ENCODE measurements around the gene FGFR2. TPM values are rescaled to one million over a fixed set of nuclear protein-coding genes. Genes with fewer than 3 reads are reported as not detected.

FGFR2 gene
- total RNA-seq, 1 donor from 2014 or later = 11.8 TPM

DNA sequence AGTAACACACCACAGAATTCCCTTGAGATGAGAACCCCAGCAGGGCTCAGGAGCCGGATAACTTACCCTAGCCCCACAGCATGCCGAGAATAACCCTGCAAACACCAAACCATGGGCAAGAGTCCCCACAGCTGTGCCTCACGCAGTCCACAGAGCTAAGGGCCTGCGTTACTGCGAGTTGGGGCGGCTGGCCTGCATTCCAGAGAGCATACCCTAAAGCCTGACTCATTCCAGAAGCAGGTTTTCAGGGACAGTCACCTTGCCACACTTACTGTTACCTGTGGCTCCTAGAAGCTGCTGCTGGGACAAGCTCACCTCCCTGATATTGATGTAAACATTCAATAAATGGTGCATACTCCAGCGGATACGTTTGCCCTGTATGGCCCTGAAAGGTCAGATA lies 18.6 kb downstream of the FGFR2 start:
- Mint-ChIP-seq H3K9me3 (ENCODE audit: unreplicated experiment) (no peaks in the 10 kb centered on the region), H3K4me1 (ENCODE audit: low read depth, unreplicated experiment) (peaks cover 33% of the 10 kb centered on the region), H3K36me3 (ENCODE audit: low read depth, unreplicated experiment) (peaks cover 2% of the 10 kb centered on the region), H3K4me3 (ENCODE audit: unreplicated experiment) (no peak overlapping the region), H3K27me3 (ENCODE audit: low read depth, unreplicated experiment) (no peaks in the 10 kb centered on the region), H3K27ac (ENCODE audit: unreplicated experiment) (peak overlapping the region; percentile 20)
- Histone ChIP-seq H3K4me1 (ENCODE audit: insufficient read depth, low read length) (no peaks in the 10 kb centered on the region), H3K27me3 (ENCODE audit: insufficient read depth, low read length) (no peaks in the 10 kb centered on the region), H2AFZ (ENCODE audit: low read depth, low read length) (no peak overlapping the region), H4K20me1 (ENCODE audit: insufficient read depth, low read length) (no peaks in the 10 kb centered on the region), H3K9me3 (ENCODE audit: insufficient read depth, low read depth, low read length) (no peaks in the 10 kb centered on the region), H3K79me2 (ENCODE audit: insufficient read depth, low read length) (no peaks in the 10 kb centered on the region), H3K4me2 (ENCODE audit: low read length) (no peak overlapping the region), H3K27ac (ENCODE audit: low read depth, low read length) (no peak overlapping the region), H3K36me3 (ENCODE audit: insufficient read depth, low read length) (no peaks in the 10 kb centered on the region), H3K9ac (ENCODE audit: low read length) (no peak overlapping the region), H3K4me3 (ENCODE audit: insufficient read depth, low read depth, low read length) (no peak overlapping the region)
- FAIRE-seq = no peak
- no peak for DNase-seq (ENCODE audit: low read depth)
- TF ChIP-seq, protein P1, sequence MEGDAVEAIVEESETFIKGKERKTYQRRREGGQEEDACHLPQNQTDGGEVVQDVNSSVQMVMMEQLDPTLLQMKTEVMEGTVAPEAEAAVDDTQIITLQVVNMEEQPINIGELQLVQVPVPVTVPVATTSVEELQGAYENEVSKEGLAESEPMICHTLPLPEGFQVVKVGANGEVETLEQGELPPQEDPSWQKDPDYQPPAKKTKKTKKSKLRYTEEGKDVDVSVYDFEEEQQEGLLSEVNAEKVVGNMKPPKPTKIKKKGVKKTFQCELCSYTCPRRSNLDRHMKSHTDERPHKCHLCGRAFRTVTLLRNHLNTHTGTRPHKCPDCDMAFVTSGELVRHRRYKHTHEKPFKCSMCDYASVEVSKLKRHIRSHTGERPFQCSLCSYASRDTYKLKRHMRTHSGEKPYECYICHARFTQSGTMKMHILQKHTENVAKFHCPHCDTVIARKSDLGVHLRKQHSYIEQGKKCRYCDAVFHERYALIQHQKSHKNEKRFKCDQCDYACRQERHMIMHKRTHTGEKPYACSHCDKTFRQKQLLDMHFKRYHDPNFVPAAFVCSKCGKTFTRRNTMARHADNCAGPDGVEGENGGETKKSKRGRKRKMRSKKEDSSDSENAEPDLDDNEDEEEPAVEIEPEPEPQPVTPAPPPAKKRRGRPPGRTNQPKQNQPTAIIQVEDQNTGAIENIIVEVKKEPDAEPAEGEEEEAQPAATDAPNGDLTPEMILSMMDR (IDR thresholded peaks at IDR 0.05; ENCODE audit: insufficient read depth, low read depth, low read length) = no peak
- TF ChIP-seq EZH2 (IDR thresholded peaks at IDR 0.05; ENCODE audit: insufficient read depth, low read length) = no peak

DNA sequence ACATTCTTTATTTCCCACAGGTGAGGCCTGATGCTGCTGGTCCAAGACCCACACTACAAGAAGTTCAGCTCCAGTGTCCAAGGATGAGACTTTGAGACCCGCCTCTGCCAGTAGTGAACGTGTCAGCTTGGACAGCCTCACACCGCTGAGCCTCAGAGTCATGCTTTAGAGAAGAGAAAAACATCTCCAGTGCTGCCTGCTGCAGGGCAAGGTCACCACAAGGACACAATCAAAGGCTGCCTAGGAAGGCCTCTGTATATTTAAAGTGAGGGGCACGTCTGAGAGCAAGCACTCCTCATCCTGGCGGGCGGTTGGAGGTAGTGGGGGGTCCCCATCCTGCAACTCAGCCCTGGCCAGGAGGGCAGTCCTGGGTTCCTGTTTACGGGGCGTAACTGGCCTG lies 19.3 kb downstream of the FGFR2 start:
- H3K36me3 Mint-ChIP-seq (ENCODE audit: low read depth, unreplicated experiment) = peaks cover 2% of the 10 kb centered on the region
- Histone ChIP-seq H2AFZ (ENCODE audit: low read depth, low read length) (no peak overlapping the region), H4K20me1 (ENCODE audit: insufficient read depth, low read length) (no peaks in the 10 kb centered on the region), H3K9me3 (ENCODE audit: insufficient read depth, low read depth, low read length) (no peaks in the 10 kb centered on the region), H3K36me3 (ENCODE audit: insufficient read depth, low read length) (no peaks in the 10 kb centered on the region), H3K4me1 (ENCODE audit: insufficient read depth, low read length) (no peaks in the 10 kb centered on the region), H3K9ac (ENCODE audit: low read length) (no peak overlapping the region), H3K27me3 (ENCODE audit: insufficient read depth, low read length) (no peaks in the 10 kb centered on the region), H3K4me3 (ENCODE audit: insufficient read depth, low read depth, low read length) (no peak overlapping the region), H3K27ac (ENCODE audit: low read depth, low read length) (no peak overlapping the region), H3K79me2 (ENCODE audit: insufficient read depth, low read length) (no peaks in the 10 kb centered on the region), H3K4me2 (ENCODE audit: low read length) (no peak overlapping the region)
- peaks cover 36% of the 10 kb centered on the region for H3K4me1 Mint-ChIP-seq (ENCODE audit: low read depth, unreplicated experiment)
- FAIRE-seq (no peak), DNase-seq (ENCODE audit: low read depth) (no peak)
- no peak overlapping the region for H3K4me3 Mint-ChIP-seq (ENCODE audit: unreplicated experiment)
- H3K27me3 Mint-ChIP-seq (ENCODE audit: low read depth, unreplicated experiment) = no peaks in the 10 kb centered on the region
- no peak for TF ChIP-seq EZH2 (IDR thresholded peaks at IDR 0.05; ENCODE audit: insufficient read depth, low read length)
- TF ChIP-seq, protein P1 (IDR thresholded peaks at IDR 0.05; ENCODE audit: insufficient read depth, low read depth, low read length) = no peak
- H3K27ac Mint-ChIP-seq (ENCODE audit: unreplicated experiment) = no peak overlapping the region
- H3K9me3 Mint-ChIP-seq (ENCODE audit: unreplicated experiment) = no peaks in the 10 kb centered on the region

DNA sequence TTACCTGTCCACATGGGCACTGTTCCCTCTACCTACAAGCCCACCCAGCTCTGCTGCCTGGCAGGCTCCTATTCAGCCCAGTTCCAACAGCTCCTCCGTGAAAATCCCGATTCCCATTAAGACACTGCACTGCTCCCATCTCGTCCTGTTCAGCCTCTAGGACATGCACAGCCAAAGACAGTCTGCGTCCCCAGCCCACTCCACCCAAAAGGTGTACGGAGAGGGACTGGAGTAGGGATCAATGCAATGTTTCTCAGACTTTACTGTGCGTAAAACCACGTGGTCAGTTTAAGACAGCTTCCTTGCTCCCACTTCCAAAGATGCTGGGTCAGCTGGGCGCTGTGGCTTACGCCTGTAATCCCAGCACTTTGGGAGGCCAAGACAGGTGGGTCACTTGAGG lies 19.9 kb downstream of the FGFR2 start:
- Histone ChIP-seq H3K79me2 (ENCODE audit: insufficient read depth, low read length) (no peaks in the 10 kb centered on the region), H3K27me3 (ENCODE audit: insufficient read depth, low read length) (no peaks in the 10 kb centered on the region), H3K4me3 (ENCODE audit: insufficient read depth, low read depth, low read length) (no peak overlapping the region), H3K9ac (ENCODE audit: low read length) (no peak overlapping the region), H4K20me1 (ENCODE audit: insufficient read depth, low read length) (no peaks in the 10 kb centered on the region), H3K4me2 (ENCODE audit: low read length) (no peak overlapping the region), H3K36me3 (ENCODE audit: insufficient read depth, low read length) (no peaks in the 10 kb centered on the region), H3K27ac (ENCODE audit: low read depth, low read length) (no peak overlapping the region), H2AFZ (ENCODE audit: low read depth, low read length) (no peak overlapping the region), H3K4me1 (ENCODE audit: insufficient read depth, low read length) (no peaks in the 10 kb centered on the region), H3K9me3 (ENCODE audit: insufficient read depth, low read depth, low read length) (no peaks in the 10 kb centered on the region)
- H3K27ac Mint-ChIP-seq (ENCODE audit: unreplicated experiment) = peak overlapping the region; percentile 35
- TF ChIP-seq EZH2 (IDR thresholded peaks at IDR 0.05; ENCODE audit: insufficient read depth, low read length) = no peak
- TF ChIP-seq, protein P1 (IDR thresholded peaks at IDR 0.05; ENCODE audit: insufficient read depth, low read depth, low read length) = no peak
- H3K27me3 Mint-ChIP-seq (ENCODE audit: low read depth, unreplicated experiment) = no peaks in the 10 kb centered on the region
- peaks cover under 1% of the 10 kb centered on the region for H3K36me3 Mint-ChIP-seq (ENCODE audit: low read depth, unreplicated experiment)
- DNase-seq (ENCODE audit: low read depth) = no peak
- no peaks in the 10 kb centered on the region for H3K9me3 Mint-ChIP-seq (ENCODE audit: unreplicated experiment)
- H3K4me3 Mint-ChIP-seq (ENCODE audit: unreplicated experiment) = no peak overlapping the region
- peaks cover 36% of the 10 kb centered on the region for H3K4me1 Mint-ChIP-seq (ENCODE audit: low read depth, unreplicated experiment)
- no peak for FAIRE-seq

Data from astrocyte (in vitro differentiated cells and primary cell).